T-helper 1 cell treated with Interleukin-12 subunit alpha and Interleukin-12 subunit beta and Interleukin-4 antibody, amounts not matched to agents 30 ng/mL and 1 ng/mL, for 36 hours (primary cell): ENCODE measurements around the gene NCF4. TPM values are rescaled to one million over a fixed set of nuclear protein-coding genes. Genes with fewer than 3 reads are reported as not detected.

Experiments
- intact Hi-C: fragments of 100-400 bp; cut with micrococcal nuclease; formaldehyde crosslinking; loops from one replicate; pipeline ENCODE4 v1.15.1; 2024
- total RNA-seq: library from RNA; stranded (reverse); gene quantifications from 2 replicates; pipeline ENCODE4 v1.2.3, GENCODE V29; 2022

Gene NCF4
- total RNA-seq, 1 donor from 2014 or later = 66.5 TPM

DNA sequence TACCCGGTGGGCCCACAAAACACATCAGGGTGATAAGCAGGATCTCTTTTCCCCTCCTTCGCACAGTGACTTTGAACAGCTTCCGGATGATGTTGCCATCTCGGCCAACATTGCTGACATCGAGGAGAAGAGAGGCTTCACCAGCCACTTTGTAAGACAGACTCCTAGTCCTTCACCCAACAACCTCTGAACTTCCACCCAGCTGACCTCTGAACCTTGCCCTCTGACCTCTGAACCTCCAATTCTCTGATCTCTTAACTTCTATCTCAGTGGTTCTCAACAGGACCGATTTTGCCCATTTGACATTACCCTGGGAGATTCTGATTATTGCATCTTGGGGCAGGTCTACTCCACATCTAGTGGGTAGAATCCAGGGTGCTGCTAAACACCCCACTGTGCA lies 3.2 kb downstream of the NCF4 start:
- intact Hi-C loops = loop anchor here (5.0 kb wide), 1 partner anchor 38 kb away; no protein-coding TSS in a partner anchor

GRCh38 chr22:36864454-36865215 lies 3.8 kb downstream of the NCF4 start:
- intact Hi-C loops = loop anchor here (5.0 kb wide), 1 partner anchor 38 kb away; no protein-coding TSS in a partner anchor

GRCh38 chr22:36865346-36865745 lies 4.5 kb downstream of the NCF4 start:
- intact Hi-C loops = no loop called here

- intact Hi-C loops = no loop called here
Observed at GRCh38 chr22:36867695-36868094, 6.9 kb downstream of the NCF4 start.

DNA sequence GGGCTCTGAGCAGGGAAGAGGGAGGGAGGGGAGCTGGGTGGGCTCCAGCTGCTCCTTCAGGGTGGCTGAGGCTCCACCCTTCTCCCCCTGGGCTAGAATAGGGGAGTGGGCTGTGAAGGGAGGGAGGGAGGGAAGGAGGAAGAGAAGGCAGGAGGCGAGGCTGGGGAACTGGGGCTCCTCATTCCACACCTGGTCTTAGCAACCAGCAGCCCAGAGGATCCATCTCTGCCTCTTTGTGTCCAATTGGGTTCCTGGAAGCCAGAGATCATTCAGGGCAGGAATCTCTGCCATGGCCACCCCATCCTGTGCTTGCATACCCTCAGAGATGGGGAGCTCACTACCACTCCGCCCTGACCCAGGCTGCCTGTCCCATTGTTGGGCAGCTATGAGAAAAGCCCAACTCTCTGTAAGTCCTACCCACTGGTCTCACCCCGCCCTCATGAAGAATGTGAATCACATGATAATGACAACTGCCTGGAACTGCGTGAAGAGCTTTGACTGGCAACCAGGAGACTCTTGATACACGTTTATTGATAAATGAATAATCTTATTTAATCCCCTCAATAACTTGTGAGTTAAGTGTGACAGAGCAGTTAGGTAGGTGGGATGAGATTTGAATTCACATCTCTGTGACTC lies 7.9 kb downstream of the NCF4 start:
- intact Hi-C loops = no loop called here

DNA sequence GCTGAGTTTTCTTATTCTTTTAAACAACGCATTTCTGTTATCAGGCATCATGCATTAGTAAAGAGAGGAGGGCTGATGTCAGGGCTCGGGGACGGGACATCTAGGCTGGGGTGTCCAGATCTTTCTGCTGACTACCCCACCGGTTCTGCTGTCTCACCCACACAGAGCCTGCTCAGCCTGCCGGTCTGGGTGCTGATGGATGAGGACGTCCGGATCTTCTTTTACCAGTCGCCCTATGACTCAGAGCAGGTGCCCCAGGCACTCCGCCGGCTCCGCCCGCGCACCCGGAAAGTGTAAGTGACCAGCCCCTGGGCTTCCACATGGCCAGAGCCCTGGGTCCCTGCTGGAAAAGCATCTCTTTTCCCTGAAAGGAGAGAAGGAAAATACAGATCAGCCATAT lies 9.4 kb downstream of the NCF4 start:
- intact Hi-C loops = no loop called here

GRCh38 chr22:36871669-36872081 lies 10.9 kb downstream of the NCF4 start:
- intact Hi-C loops = loop anchor here (2.0 kb wide), 1 partner anchor 43 kb away; no protein-coding TSS in a partner anchor

DNA sequence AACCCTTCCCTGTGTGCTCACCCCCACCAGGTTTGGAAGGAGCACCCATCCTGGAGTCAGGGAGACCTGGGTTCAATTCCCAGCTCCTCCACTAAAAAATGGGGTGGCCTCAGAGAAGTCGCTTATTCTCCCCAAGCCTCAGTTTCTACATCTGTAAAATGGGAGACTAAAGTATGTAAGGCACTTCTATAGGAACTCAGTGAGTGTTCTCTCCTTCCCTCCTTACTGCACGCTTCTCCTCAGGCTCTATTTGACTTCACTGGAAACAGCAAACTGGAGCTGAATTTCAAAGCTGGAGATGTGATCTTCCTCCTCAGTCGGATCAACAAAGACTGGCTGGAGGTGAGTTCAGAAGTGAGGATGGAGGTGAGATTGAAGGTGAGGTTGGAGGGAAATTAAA lies 11.3 kb downstream of the NCF4 start:
- intact Hi-C loops = loop anchor here (2.0 kb wide), 1 partner anchor 43 kb away; no protein-coding TSS in a partner anchor

- intact Hi-C loops = loop anchor here (1.0 to 2.0 kb wide), 3 partner anchors 12 to 105 kb away; partner anchors contain the start of gene NCF4
Observed at GRCh38 chr22:36872866-36873498, 12.2 kb downstream of the NCF4 start.

- intact Hi-C loops = loop anchor here (1.0 to 2.0 kb wide), 3 partner anchors 12 to 105 kb away; partner anchors contain the start of gene NCF4
Observed at GRCh38 chr22:36873614-36874308, 13.0 kb downstream of the NCF4 start.

- intact Hi-C loops = no loop called here
Observed at GRCh38 chr22:36874309-36874696, 13.5 kb downstream of the NCF4 start.

GRCh38 chr22:36874736-36875135 lies 13.9 kb downstream of the NCF4 start:
- intact Hi-C loops = no loop called here

DNA sequence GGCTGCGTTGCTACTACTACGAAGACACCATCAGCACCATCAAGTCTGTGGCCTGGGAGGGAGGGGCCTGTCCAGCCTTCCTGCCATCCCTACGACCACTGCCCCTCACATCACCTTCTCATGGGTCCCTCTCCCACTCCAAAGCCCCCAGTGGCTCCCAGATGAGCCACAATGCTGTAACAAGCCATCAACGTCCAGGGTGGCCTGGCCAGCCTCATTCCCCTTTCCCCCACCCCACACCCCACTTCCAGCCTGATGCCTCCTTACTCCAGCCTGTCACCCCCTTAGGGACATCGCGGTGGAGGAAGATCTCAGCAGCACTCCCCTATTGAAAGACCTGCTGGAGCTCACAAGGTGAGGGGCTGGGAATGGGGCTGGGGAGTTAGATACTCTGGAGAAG lies 14.9 kb downstream of the NCF4 start:
- intact Hi-C loops = no loop called here

DNA sequence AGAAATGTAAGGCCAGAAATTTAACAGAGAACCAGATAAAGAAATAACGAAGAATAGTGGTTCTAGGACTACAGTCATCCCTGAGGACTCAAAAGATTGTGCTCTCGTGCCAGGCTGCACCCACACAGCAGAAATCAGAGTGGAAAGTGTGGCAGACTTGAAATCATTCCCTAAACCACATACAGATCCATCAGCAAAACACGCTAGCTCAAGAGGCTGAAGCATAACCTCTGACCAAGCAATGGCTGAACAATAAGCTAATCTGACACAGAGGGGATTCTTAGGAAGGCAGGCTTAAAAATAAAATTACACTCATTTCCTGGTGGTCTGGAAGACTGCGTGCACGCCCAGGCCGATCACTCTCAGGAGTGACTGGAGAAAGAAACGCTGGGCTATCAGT lies 19.0 kb downstream of the NCF4 start:
- intact Hi-C loops = no loop called here

- intact Hi-C loops = no loop called here
Observed at GRCh38 chr22:36881504-36882245, 20.9 kb downstream of the NCF4 start.

DNA sequence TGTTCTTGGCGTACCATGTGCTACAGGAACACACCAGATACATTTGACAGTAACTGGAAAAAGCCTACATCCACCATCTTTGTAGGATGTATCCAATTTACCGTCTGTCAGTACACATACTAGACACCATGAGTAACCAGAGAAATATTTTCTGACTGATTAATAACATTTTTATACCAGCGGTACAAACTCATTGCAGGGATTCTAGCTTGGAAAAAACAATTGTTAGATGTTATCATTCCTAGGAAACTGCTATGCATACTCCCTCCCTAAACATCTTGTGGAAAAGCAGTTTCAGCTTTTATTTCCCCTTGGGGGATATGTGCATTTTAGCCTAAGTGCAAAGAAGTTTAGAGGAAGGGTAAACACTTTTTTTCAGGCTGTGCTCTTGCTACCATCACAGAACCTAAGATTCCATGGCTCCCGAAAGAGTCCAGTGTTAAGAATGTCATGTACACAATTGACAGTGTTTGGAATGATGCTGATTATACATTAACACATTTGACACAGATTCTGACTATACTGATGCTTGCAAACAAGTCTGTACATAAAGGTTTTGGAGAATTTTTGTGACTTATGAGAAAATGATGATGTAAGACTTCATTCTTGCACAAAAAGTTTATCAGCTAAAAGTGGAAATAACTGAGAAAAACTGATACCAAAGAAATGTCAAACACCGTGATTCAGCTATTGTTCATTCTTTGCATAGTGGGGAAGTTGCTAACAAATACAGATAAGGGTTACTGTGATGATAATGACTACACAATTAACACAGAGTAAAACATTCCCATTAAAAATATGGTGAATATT lies 23.7 kb downstream of the NCF4 start:
- intact Hi-C loops = no loop called here

GRCh38 chr22:36885474-36885873 lies 24.7 kb downstream of the NCF4 start:
- intact Hi-C loops = no loop called here

- intact Hi-C loops = loop anchor here (2.0 kb wide), 1 partner anchor 15 kb away; no protein-coding TSS in a partner anchor
Observed at GRCh38 chr22:36886016-36886415, 25.2 kb downstream of the NCF4 start.

DNA sequence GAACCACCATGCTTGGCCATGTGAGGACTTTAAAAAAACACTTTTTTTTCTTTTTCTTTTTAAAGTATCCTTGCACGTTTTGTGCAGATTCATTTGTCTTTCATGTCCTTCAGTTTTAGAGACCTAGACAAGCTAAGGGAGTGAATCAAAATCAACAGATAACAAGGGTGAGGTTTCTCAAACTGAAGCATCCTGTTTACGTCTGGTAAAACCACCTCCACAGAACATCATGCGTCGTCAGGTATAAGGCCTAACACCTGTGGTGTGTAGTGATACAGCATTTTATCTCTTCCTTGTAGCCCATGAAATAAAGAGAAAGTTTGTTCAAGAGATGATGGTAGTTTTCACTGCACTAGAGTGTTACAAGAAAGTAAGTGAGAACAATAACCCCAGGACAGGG lies 26.4 kb downstream of the NCF4 start:
- intact Hi-C loops = loop anchor here (2.0 kb wide), 1 partner anchor 14 kb away; no protein-coding TSS in a partner anchor

- intact Hi-C loops = no loop called here
Observed at GRCh38 chr22:36891646-36892045, 30.8 kb downstream of the NCF4 start.
